Karpas-422 (cell line): Measurements from ENCODE around the gene OSBPL1A. TPM values are rescaled to one million over a fixed set of nuclear protein-coding genes. Genes with fewer than 3 reads are reported as not detected.

ENCODE experiments used
- DNase-seq: peaks from one replicate; pipeline ENCODE4 v3.0.0-alpha.2; 2015
- H2AFZ ChIP-seq: fragments of 200-600 bp; sonication (generic); 2 replicates; pipeline ENCODE4 v1.6.1; 2014; ENCODE audit warnings: antibody characterized with exemption, low read length, mixed read lengths
- H3K27ac ChIP-seq: fragments of 200-600 bp; sonication (generic); 2 replicates; pipeline ENCODE4 v1.5.1; 2014; ENCODE audit warnings: mild to moderate bottlenecking, low read length, moderate library complexity
- H3K27me3 ChIP-seq: fragments of 200-600 bp; sonication (generic); 2 replicates; pipeline ENCODE4 v1.6.1; 2014; ENCODE audit warnings: low read length, mixed read lengths
- H3K36me3 ChIP-seq: fragments of 200-600 bp; sonication (generic); 2 replicates; pipeline ENCODE4 v1.6.1; 2014; ENCODE audit warnings: low read length, mixed read lengths; ENCODE audit not compliant: insufficient read depth
- H3K4me1 ChIP-seq: fragments of 200-600 bp; sonication (generic); 2 replicates; pipeline ENCODE4 v1.6.1; 2014; ENCODE audit warnings: mild to moderate bottlenecking, low read length, mixed read lengths
- H3K4me2 ChIP-seq: fragments of 200-600 bp; sonication (generic); 2 replicates; pipeline ENCODE4 v1.6.1; 2014; ENCODE audit warnings: low read length, low read depth, mild to moderate bottlenecking; ENCODE audit not compliant: poor library complexity, severe bottlenecking
- H3K4me3 ChIP-seq: fragments of 200-600 bp; sonication (generic); 2 replicates; pipeline ENCODE4 v1.5.1; 2014; ENCODE audit warnings: mild to moderate bottlenecking, antibody characterized with exemption, low read length, mixed read lengths
- H3K79me2 ChIP-seq: fragments of 200-600 bp; sonication (generic); 2 replicates; pipeline ENCODE4 v1.6.1; 2014; ENCODE audit warnings: mild to moderate bottlenecking, low read length, mixed read lengths
- H3K9ac ChIP-seq: fragments of 200-600 bp; sonication (generic); 2 replicates; pipeline ENCODE4 v1.6.0; 2014; ENCODE audit warnings: low read length
- H3K9me2 ChIP-seq: fragments of 200-600 bp; sonication (generic), shearing (Covaris generic); replicated peaks from 2 replicates; pipeline ENCODE4 v1.6.0; 2014; ENCODE audit warnings: mild to moderate bottlenecking, low read length, moderate library complexity; ENCODE audit not compliant: insufficient read depth
- H3K9me3 ChIP-seq: fragments of 300-700, 200-600 bp; sonication (generic); 2 replicates; pipeline ENCODE4 v1.6.1; 2014; ENCODE audit warnings: low read length, mixed read lengths
- H4K20me1 ChIP-seq: fragments of 200-600 bp; sonication (generic); 2 replicates; pipeline ENCODE4 v1.6.1; 2014; ENCODE audit warnings: mild to moderate bottlenecking, antibody characterized with exemption, low read length, low read depth; ENCODE audit not compliant: insufficient read depth
- total RNA-seq: library from RNA; depleted of rRNA; stranded (reverse); fragments of >200 nt; shearing (Covaris generic); gene quantifications from 2 replicates; pipeline ENCODE4 v1.2.3, GENCODE V29; 2014; ENCODE audit warnings: low replicate concordance

OSBPL1A gene
- total RNA-seq, 1 experiment from 2014 or later = not detected

GRCh38 chr18:24188120-24188519 lies 209.5 kb downstream of the OSBPL1A start:
- Histone ChIP-seq H2AFZ (no peak overlapping the region), H3K27me3 (no peaks in the 10 kb centered on the region), H3K9me3 (no peaks in the 10 kb centered on the region), H3K79me2 (no peaks in the 10 kb centered on the region), H3K4me3 (no peak overlapping the region), H3K9ac (no peak overlapping the region), H3K4me2 (no peak overlapping the region), H3K27ac (no peak overlapping the region), H3K9me2 (no peaks in the 10 kb centered on the region), H4K20me1 (no peaks in the 10 kb centered on the region), H3K36me3 (no peaks in the 10 kb centered on the region), H3K4me1 (no peaks in the 10 kb centered on the region)
- no peak for DNase-seq

- Histone ChIP-seq H3K27ac (no peak overlapping the region), H3K79me2 (no peaks in the 10 kb centered on the region), H3K27me3 (no peaks in the 10 kb centered on the region), H4K20me1 (no peaks in the 10 kb centered on the region), H3K4me3 (no peak overlapping the region), H3K9me3 (no peaks in the 10 kb centered on the region), H2AFZ (no peak overlapping the region), H3K9ac (no peak overlapping the region), H3K9me2 (no peaks in the 10 kb centered on the region), H3K36me3 (no peaks in the 10 kb centered on the region), H3K4me2 (no peak overlapping the region), H3K4me1 (no peaks in the 10 kb centered on the region)
- no peak for DNase-seq
Observed at GRCh38 chr18:24187689-24188088, 209.9 kb downstream of the OSBPL1A start.

GRCh38 chr18:24187049-24187448 lies 210.6 kb downstream of the OSBPL1A start:
- Histone ChIP-seq H3K4me3 (no peak overlapping the region), H3K9me2 (no peaks in the 10 kb centered on the region), H3K36me3 (no peaks in the 10 kb centered on the region), H3K4me2 (peak overlapping the region; percentile 21), H4K20me1 (no peaks in the 10 kb centered on the region), H2AFZ (no peak overlapping the region), H3K79me2 (no peaks in the 10 kb centered on the region), H3K9me3 (no peaks in the 10 kb centered on the region), H3K27me3 (no peaks in the 10 kb centered on the region), H3K9ac (no peak overlapping the region), H3K4me1 (no peaks in the 10 kb centered on the region), H3K27ac (no peak overlapping the region)
- DNase-seq = no peak

DNA sequence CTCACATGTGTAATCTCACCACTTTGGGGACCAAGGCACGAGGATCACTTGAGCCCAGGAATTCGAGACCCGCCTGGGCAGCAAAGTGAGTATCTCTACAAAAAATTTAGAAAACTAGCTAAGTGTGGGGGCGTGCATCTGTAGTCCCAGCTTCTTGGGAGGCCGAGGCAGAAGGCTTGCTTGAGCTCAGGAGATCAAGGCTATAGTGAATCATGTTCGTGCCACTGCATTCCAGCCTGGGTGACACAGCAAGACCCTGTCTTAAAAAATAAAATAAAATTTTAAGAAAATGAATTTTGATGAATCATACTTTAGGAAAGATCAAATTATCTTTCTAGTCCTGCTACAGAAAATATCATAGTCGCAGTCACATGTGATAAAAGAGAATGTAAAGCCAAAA lies 211.8 kb downstream of the OSBPL1A start:
- Histone ChIP-seq H3K27me3 (no peaks in the 10 kb centered on the region), H3K27ac (no peak overlapping the region), H3K36me3 (no peaks in the 10 kb centered on the region), H3K4me3 (no peak overlapping the region), H3K9me3 (no peaks in the 10 kb centered on the region), H4K20me1 (no peaks in the 10 kb centered on the region), H3K9me2 (no peaks in the 10 kb centered on the region), H3K4me2 (no peak overlapping the region), H3K9ac (no peak overlapping the region), H2AFZ (no peak overlapping the region), H3K79me2 (no peaks in the 10 kb centered on the region), H3K4me1 (no peaks in the 10 kb centered on the region)
- DNase-seq = no peak

- no peaks in the 10 kb centered on the region for H3K9me3 ChIP-seq
- no peaks in the 10 kb centered on the region for H3K9me2 ChIP-seq
- no peaks in the 10 kb centered on the region for H3K36me3 ChIP-seq
- no peak overlapping the region for H3K27ac ChIP-seq
- H3K4me2 ChIP-seq = no peak overlapping the region
- no peaks in the 10 kb centered on the region for H3K4me1 ChIP-seq
- no peak overlapping the region for H3K4me3 ChIP-seq
- no peak overlapping the region for H2AFZ ChIP-seq
- no peaks in the 10 kb centered on the region for H3K79me2 ChIP-seq
- no peaks in the 10 kb centered on the region for H4K20me1 ChIP-seq
- DNase-seq = no peak
- H3K9ac ChIP-seq = no peak overlapping the region
- no peaks in the 10 kb centered on the region for H3K27me3 ChIP-seq
Observed at GRCh38 chr18:24181806-24182205, 215.8 kb downstream of the OSBPL1A start.

DNA sequence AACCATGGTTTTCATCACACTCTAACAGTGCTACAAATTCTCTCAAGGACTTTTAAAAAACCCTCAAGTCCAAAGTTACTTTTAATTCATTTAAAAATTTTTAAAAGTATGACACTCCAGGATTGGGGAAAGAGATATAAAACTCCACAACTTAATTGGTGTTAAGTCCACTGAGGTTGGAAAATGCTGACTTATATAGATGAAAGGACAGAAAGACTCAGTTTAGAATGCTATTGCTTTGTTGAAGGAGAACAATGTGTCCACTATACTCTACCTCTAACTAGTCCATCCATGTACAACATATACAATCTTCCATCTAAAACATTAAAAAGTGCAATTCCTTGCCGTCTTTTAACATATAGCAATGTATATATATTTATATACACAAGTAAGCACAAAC lies 217.6 kb downstream of the OSBPL1A start:
- Histone ChIP-seq H3K79me2 (no peaks in the 10 kb centered on the region), H3K27ac (no peak overlapping the region)

DNA sequence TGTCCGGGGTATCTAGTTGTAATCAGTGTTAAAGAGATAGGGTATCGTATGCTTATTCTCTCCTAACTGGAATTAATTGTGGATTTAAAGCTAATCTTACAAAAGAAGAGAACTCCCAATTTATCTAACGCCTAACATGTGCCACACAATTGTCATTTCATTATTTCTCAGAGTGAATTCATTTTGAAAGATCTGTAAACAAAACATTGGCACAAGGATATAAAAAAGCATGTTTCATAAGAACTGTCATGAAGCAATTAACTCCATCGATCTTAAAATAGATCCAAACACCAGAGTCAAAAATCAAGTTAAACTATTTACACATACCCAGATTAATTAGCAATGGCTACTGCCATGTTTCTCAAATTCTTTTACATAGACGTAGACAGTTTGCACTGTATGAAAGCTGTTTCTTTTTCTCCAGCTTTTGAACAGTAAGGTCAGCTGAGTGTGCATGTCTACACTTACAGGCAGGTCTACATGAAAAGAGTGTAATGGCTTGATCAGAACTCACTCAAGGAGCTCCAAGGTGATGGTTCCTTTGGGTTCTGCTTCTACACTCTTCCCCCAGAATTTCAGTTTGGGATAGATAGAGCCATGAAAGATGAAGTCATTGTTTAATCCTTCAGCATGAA lies 220.0 kb downstream of the OSBPL1A start:
- no peaks in the 10 kb centered on the region for H3K27me3 ChIP-seq
- H3K4me1 ChIP-seq = no peaks in the 10 kb centered on the region
- H3K27ac ChIP-seq = no peak overlapping the region
- no peak for DNase-seq
- H3K4me2 ChIP-seq = no peak overlapping the region
- H2AFZ ChIP-seq = no peak overlapping the region
- H3K9ac ChIP-seq = no peak overlapping the region
- H4K20me1 ChIP-seq = no peaks in the 10 kb centered on the region
- no peaks in the 10 kb centered on the region for H3K9me3 ChIP-seq
- H3K79me2 ChIP-seq = no peaks in the 10 kb centered on the region
- no peak overlapping the region for H3K4me3 ChIP-seq
- no peaks in the 10 kb centered on the region for H3K9me2 ChIP-seq
- H3K36me3 ChIP-seq = no peaks in the 10 kb centered on the region

More for the DNA sequence above, 217.6 kb downstream of the OSBPL1A start:
- no peak for DNase-seq
- Histone ChIP-seq H3K4me1 (no peaks in the 10 kb centered on the region), H3K36me3 (no peaks in the 10 kb centered on the region), H3K4me3 (no peak overlapping the region), H4K20me1 (no peaks in the 10 kb centered on the region), H3K9me3 (no peaks in the 10 kb centered on the region), H2AFZ (no peak overlapping the region), H3K9ac (no peak overlapping the region), H3K27me3 (no peaks in the 10 kb centered on the region), H3K9me2 (no peaks in the 10 kb centered on the region), H3K4me2 (no peak overlapping the region)

- no peak overlapping the region for H3K9ac ChIP-seq
- H3K27ac ChIP-seq = no peak overlapping the region
- H3K36me3 ChIP-seq = no peaks in the 10 kb centered on the region
- no peak overlapping the region for H3K4me3 ChIP-seq
- H2AFZ ChIP-seq = no peak overlapping the region
- H3K4me2 ChIP-seq = no peak overlapping the region
- no peaks in the 10 kb centered on the region for H3K4me1 ChIP-seq
- no peaks in the 10 kb centered on the region for H3K9me2 ChIP-seq
- H3K79me2 ChIP-seq = no peaks in the 10 kb centered on the region
- no peaks in the 10 kb centered on the region for H4K20me1 ChIP-seq
- H3K27me3 ChIP-seq = no peaks in the 10 kb centered on the region
- peak; percentile 87 for DNase-seq
- H3K9me3 ChIP-seq = no peaks in the 10 kb centered on the region
Observed at GRCh38 chr18:24176727-24177416, 220.8 kb downstream of the OSBPL1A start.
